ENCODE data around the gene ARPC1A. TPM values are rescaled to one million over a fixed set of nuclear protein-coding genes. Genes with fewer than 3 reads are reported as not detected.
"Not testable (repeated sequence)": the region's sequence is repeated elsewhere in the genome, so short reads cannot be mapped to it uniquely, and the experiment has no call there.

Gene ARPC1A
- polyA plus RNA-seq, 1 of the 3 experiments (the other 2 are of a cell fraction) = 306 TPM

DNA sequence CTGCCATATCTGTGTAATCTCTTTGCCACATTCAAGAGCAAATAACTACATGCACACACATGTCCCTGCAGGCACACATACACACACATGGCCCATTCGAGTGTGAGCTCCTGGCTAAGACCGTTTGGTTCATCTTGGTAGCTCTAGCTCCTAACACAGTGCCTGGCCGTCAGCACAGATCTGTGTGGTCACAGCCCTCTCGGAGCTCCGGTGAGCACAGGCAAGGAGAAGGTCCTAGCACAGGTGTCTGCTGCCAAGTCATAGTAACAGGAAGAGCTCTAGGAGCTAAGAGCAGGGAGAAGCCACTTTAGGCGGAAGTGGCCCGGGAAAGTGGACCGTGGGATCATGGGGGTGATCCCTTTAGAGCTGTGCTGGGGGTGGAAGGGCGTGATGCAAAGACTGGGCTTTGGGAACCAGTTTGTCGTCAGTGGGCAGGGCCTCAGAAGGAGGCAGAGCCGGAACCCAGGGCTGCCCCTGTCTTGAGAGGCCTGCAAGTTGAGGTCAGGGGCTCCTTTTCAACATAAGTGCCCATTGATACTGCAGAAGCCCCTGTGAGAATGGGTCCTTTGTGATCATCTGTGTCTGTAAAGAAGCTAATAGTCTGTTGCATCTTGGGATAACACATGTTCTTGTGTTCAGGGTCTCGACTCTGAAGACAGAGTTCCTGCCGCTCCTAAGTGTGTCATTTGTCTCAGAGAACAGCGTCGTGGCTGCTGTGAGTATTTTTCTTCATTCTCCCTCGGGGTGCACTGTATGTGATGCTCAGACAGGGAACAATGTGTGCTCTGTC lies 32.2 kb downstream of the ARPC1A start:
- H2AFZ ChIP-seq (ENCODE audit: low read depth) = no peak overlapping the region

GRCh38 chr7:99358521-99358920 lies 32.8 kb downstream of the ARPC1A start:
- DNase-seq; H3K4me2 ChIP-seq; H3K9me3 ChIP-seq; H2AFZ ChIP-seq (ENCODE audit: low read depth); H4K20me1 ChIP-seq (ENCODE audit: insufficient read depth); H3K9me2 ChIP-seq; H3K27ac ChIP-seq (ENCODE audit: low read depth in 2 of 2, low read length in 1 of 2); H3K9ac ChIP-seq; H3K4me1 ChIP-seq (ENCODE audit: control insufficient read depth in 1 of 2, insufficient read depth in 2 of 2, low read depth in 1 of 2, low read length in 1 of 2); CTCF ChIA-PET; H3K4me3 ChIP-seq (ENCODE audit: low read depth in 2 of 2, low read length in 1 of 2); H3K27me3 ChIP-seq (ENCODE audit: insufficient read depth); H3K79me2 ChIP-seq (ENCODE audit: insufficient read depth): not testable (repeated sequence)
- peaks cover 47 to 78% of the 10 kb centered on the region in 2 experiments for H3K36me3 ChIP-seq (replicated peaks in 1 of 2; ENCODE audit: control insufficient read depth in 1 of 2, insufficient read depth in 2 of 2, low read length in 1 of 2)
- 98% methylated on average over 15 of the region's 15 CpGs for WGBS (ENCODE audit: low lambda C conversion rate)
- POLR2A ChIA-PET = interaction anchor here (0.6 kb wide), 1 partner anchor 128 kb away, joined by 5 read pairs; no protein-coding TSS in a partner anchor
- peaks cover 21% of the 10 kb centered on the region for H3F3A ChIP-seq (replicated peaks; ENCODE audit: insufficient read depth)

More for the DNA sequence above, 32.2 kb downstream of the ARPC1A start:
- H3K4me2 ChIP-seq = no peak overlapping the region
- POLR2A ChIA-PET = interaction anchor here (0.6 kb wide), 1 partner anchor 127 kb away, joined by 5 read pairs; no protein-coding TSS in a partner anchor
- no peaks in the 10 kb centered on the region for H3K79me2 ChIP-seq (ENCODE audit: insufficient read depth)
- H3K27me3 ChIP-seq (ENCODE audit: insufficient read depth) = no peaks in the 10 kb centered on the region
- H4K20me1 ChIP-seq (ENCODE audit: insufficient read depth) = peaks cover 5% of the 10 kb centered on the region
- no peak overlapping the region for H3K27ac ChIP-seq (ENCODE audit: low read depth in 2 of 2, low read length in 1 of 2)
- H3K4me1 ChIP-seq (ENCODE audit: control insufficient read depth in 1 of 2, insufficient read depth in 2 of 2, low read depth in 1 of 2, low read length in 1 of 2) = no peaks in the 10 kb centered on the region; a peak in 1 of 4 replicates
- peaks cover 46 to 73% of the 10 kb centered on the region in 2 experiments for H3K36me3 ChIP-seq (replicated peaks in 1 of 2; ENCODE audit: control insufficient read depth in 1 of 2, insufficient read depth in 2 of 2, low read length in 1 of 2)
- no peaks in the 10 kb centered on the region for H3K9me2 ChIP-seq
- WGBS (ENCODE audit: low lambda C conversion rate) = 92% methylated on average over 16 of the region's 16 CpGs
- H3K4me3 ChIP-seq (ENCODE audit: low read depth in 2 of 2, low read length in 1 of 2) = no peak overlapping the region
- peaks cover 19% of the 10 kb centered on the region for H3F3A ChIP-seq (replicated peaks; ENCODE audit: insufficient read depth)
- DNase-seq = no peak
- no peaks in the 10 kb centered on the region for H3K9me3 ChIP-seq
- TF ChIP-seq FOXJ3 (CRISPR knock-in tag; IDR thresholded peaks at IDR 0.05) (no peak), GATA2 (CRISPR knock-in tag; IDR thresholded peaks at IDR 0.05) (no peak), RXRA (IDR thresholded peaks at IDR 0.05; ENCODE audit: borderline replicate concordance, low read depth) (no peak), EZH2phosphoT487 (IDR thresholded peaks at IDR 0.05; ENCODE audit: borderline replicate concordance, low read depth) (no peak), USF1 (IDR thresholded peaks at IDR 0.05; ENCODE audit: borderline replicate concordance, low read depth) (no peak), FOSL2 (IDR thresholded peaks at IDR 0.05; ENCODE audit: borderline replicate concordance, low read depth) (no peak), CTCF (IDR thresholded peaks at IDR 0.05) (no peak), NRF1 (IDR thresholded peaks at IDR 0.05; ENCODE audit: low read depth, low read length) (no peak), TEAD4 (IDR thresholded peaks at IDR 0.05; ENCODE audit: borderline replicate concordance, insufficient read depth) (no peak), CHD2 (IDR thresholded peaks at IDR 0.05; ENCODE audit: low read length, partially characterized antibody) (no peak), MEF2A (IDR thresholded peaks at IDR 0.05; ENCODE audit: borderline replicate concordance, low read depth) (no peak), RAD21 (IDR thresholded peaks at IDR 0.05; ENCODE audit: low read length) (no peak), RFX5 (IDR thresholded peaks at IDR 0.05; ENCODE audit: low read length) (no peak), SMC3 (IDR thresholded peaks at IDR 0.05; ENCODE audit: low read depth, low read length) (no peak), TCF12 (IDR thresholded peaks at IDR 0.05) (no peak), NFIC (IDR thresholded peaks at IDR 0.05; ENCODE audit: borderline replicate concordance) (no peak), ZBTB33 (IDR thresholded peaks at IDR 0.05; ENCODE audit: borderline replicate concordance, low read depth) (no peak), SIN3A (IDR thresholded peaks at IDR 0.05; ENCODE audit: borderline replicate concordance, low read depth, low read length) (no peak)
- TF ChIP-seq, protein P1, sequence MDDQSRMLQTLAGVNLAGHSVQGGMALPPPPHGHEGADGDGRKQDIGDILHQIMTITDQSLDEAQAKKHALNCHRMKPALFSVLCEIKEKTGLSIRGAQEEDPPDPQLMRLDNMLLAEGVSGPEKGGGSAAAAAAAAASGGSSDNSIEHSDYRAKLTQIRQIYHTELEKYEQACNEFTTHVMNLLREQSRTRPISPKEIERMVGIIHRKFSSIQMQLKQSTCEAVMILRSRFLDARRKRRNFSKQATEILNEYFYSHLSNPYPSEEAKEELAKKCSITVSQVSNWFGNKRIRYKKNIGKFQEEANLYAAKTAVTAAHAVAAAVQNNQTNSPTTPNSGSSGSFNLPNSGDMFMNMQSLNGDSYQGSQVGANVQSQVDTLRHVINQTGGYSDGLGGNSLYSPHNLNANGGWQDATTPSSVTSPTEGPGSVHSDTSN (IDR thresholded peaks at IDR 0.05) = no peak
- CTCF ChIA-PET = interaction anchor here (1.0 to 2.3 kb wide), 3 partner anchors 7 to 23 kb away, joined by 3 to 8 read pairs (median 3); no protein-coding TSS in a partner anchor
- H3K9ac ChIP-seq = no peak overlapping the region

All from SK-N-SH (cell line).